Activated T-cell treated with anti-CD3 and anti-CD28 coated beads for 24 hours (primary cell): ENCODE data around the gene CFAP97D1.

Experiments
- DNase-seq: peaks from one replicate; pipeline ENCODE4 v3.0.0-alpha.2; 2020; ENCODE audit warnings: low read depth

Gene CFAP97D1

GRCh38 chr17:43799047-43799446 is 18.8 kb downstream of the CFAP97D1 start:
- DNase-seq = no peak

GRCh38 chr17:43800736-43801135 is 20.5 kb downstream of the CFAP97D1 start:
- no peak for DNase-seq

- DNase-seq = no peak
These were observed 21.6 kb downstream of the CFAP97D1 start for GRCh38 chr17:43801844-43802243.

- DNase-seq = no peak
These were observed 23.5 kb downstream of the CFAP97D1 start for GRCh38 chr17:43803758-43804157.

- no peak for DNase-seq
These were observed 24.9 kb downstream of the CFAP97D1 start for GRCh38 chr17:43805117-43805516.

- DNase-seq = no peak
These were observed 27.8 kb downstream of the CFAP97D1 start for GRCh38 chr17:43808076-43808475.

GRCh38 chr17:43809121-43809520 is 28.9 kb downstream of the CFAP97D1 start:
- DNase-seq = no peak

GRCh38 chr17:43810226-43810715 is 30.0 kb downstream of the CFAP97D1 start:
- DNase-seq = no peak

- no peak for DNase-seq
These were observed 30.6 kb downstream of the CFAP97D1 start for GRCh38 chr17:43810823-43811222.

- DNase-seq = no peak
These were observed 32.4 kb downstream of the CFAP97D1 start for GRCh38 chr17:43812396-43813265.

GRCh38 chr17:43813386-43813785 is 33.2 kb downstream of the CFAP97D1 start:
- no peak for DNase-seq

- no peak for DNase-seq
These were observed 33.8 kb downstream of the CFAP97D1 start for GRCh38 chr17:43814026-43814425.

GRCh38 chr17:43814714-43815113 is 34.5 kb downstream of the CFAP97D1 start:
- DNase-seq = no peak

- DNase-seq = no peak
These were observed 36.4 kb downstream of the CFAP97D1 start for GRCh38 chr17:43816336-43817320.

GRCh38 chr17:43817826-43818225 is 37.6 kb downstream of the CFAP97D1 start:
- DNase-seq = no peak

GRCh38 chr17:43818966-43819365 is 38.7 kb downstream of the CFAP97D1 start:
- DNase-seq = no peak

GRCh38 chr17:43820759-43821158 is 40.5 kb downstream of the CFAP97D1 start:
- DNase-seq = no peak

GRCh38 chr17:43822570-43823190 is 42.4 kb downstream of the CFAP97D1 start:
- no peak for DNase-seq

- no peak for DNase-seq
These were observed 43.3 kb downstream of the CFAP97D1 start for GRCh38 chr17:43823350-43824084.

- no peak for DNase-seq
These were observed 45.3 kb downstream of the CFAP97D1 start for GRCh38 chr17:43825567-43825966.

GRCh38 chr17:43826206-43826605 is 46.0 kb downstream of the CFAP97D1 start:
- no peak for DNase-seq
